Tibial nerve (tissue), 4 donors: ENCODE measurements around the gene CEP164.

Source experiments
- EP300 ChIP-seq, 2 donors: sonication (generic); formaldehyde crosslinking; IDR thresholded peaks; one replicate each; pipeline ENCODE4 v1.6.1; 2017; ENCODE audit warnings: antibody characterized with exemption in 2 of 2, mild to moderate bottlenecking in 1 of 2
- POLR2A ChIP-seq, 2 donors: fragments of 450-650 bp; IDR thresholded peaks; one replicate each; pipeline ENCODE4 v1.6.1; 2017; ENCODE audit warnings: antibody characterized with exemption in 2 of 2, mild to moderate bottlenecking in 2 of 2, moderate library complexity in 2 of 2
- TF ChIP-seq, protein P1 (sequence below), 5 experiments: fragments of 200-600 bp in 3 of 5; fragments of 450-650 bp in 2 of 5; sonication (generic) in 3 of 5; IDR thresholded peaks; one replicate each; pipeline ENCODE4 v1.5.1; 2016 to 2019; ENCODE audit warnings: antibody characterized with exemption in 5 of 5, mild to moderate bottlenecking in 3 of 5, moderate library complexity in 2 of 5

DNA sequence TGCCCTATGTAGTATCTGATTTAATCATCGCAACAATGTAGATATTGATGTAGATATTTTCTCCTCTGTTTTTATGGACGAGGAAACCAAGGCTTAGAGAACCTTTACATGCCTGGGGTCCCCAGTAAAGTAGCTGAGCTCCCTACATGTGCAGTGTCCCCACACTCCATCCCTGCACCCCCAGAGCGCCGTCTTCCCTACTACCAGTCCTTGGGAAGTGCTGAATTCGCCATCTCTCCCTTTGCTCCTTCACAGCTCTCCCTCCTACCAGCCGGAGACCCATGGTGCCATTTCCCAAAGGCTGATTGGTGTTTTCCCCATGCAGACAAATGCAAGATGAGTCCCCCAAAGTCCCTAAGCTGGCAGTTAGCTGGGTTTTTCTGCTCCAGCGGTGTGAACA, 86.0 kb downstream of the CEP164 start:
- TF ChIP-seq, protein P1, sequence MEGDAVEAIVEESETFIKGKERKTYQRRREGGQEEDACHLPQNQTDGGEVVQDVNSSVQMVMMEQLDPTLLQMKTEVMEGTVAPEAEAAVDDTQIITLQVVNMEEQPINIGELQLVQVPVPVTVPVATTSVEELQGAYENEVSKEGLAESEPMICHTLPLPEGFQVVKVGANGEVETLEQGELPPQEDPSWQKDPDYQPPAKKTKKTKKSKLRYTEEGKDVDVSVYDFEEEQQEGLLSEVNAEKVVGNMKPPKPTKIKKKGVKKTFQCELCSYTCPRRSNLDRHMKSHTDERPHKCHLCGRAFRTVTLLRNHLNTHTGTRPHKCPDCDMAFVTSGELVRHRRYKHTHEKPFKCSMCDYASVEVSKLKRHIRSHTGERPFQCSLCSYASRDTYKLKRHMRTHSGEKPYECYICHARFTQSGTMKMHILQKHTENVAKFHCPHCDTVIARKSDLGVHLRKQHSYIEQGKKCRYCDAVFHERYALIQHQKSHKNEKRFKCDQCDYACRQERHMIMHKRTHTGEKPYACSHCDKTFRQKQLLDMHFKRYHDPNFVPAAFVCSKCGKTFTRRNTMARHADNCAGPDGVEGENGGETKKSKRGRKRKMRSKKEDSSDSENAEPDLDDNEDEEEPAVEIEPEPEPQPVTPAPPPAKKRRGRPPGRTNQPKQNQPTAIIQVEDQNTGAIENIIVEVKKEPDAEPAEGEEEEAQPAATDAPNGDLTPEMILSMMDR (IDR thresholded peaks at IDR 0.05), result no peak
- TF ChIP-seq POLR2A (IDR thresholded peaks at IDR 0.05), result no peak
- TF ChIP-seq EP300 (IDR thresholded peaks at IDR 0.05), result no peak
